ENCODE results near the gene AHCTF1.
"Not testable (repeated sequence)": the region's sequence is repeated elsewhere in the genome, so short reads cannot be mapped to it uniquely, and the experiment has no call there.

Gene AHCTF1

GRCh38 chr1:246820666-246821065 is 111.1 kb downstream of the AHCTF1 start:
- no peak overlapping the region for H3K4me3 ChIP-seq (ENCODE audit: low read depth in 1 of 2, low read length in 2 of 2)
- peaks cover 6% of the 10 kb centered on the region for H3K27me3 ChIP-seq (ENCODE audit: insufficient read depth, low read length, poor library complexity)
- peaks cover 28% of the 10 kb centered on the region for H3K4me1 ChIP-seq (ENCODE audit: insufficient read depth, low read length)
- DNase-seq = no peak
- H4K20me1 ChIP-seq (ENCODE audit: insufficient read depth, low read length) = peaks cover 7% of the 10 kb centered on the region
- no peak for TF ChIP-seq EZH2 (IDR thresholded peaks at IDR 0.05; ENCODE audit: borderline replicate concordance, low read depth, low read length, severe bottlenecking)
- TF ChIP-seq, protein P1, sequence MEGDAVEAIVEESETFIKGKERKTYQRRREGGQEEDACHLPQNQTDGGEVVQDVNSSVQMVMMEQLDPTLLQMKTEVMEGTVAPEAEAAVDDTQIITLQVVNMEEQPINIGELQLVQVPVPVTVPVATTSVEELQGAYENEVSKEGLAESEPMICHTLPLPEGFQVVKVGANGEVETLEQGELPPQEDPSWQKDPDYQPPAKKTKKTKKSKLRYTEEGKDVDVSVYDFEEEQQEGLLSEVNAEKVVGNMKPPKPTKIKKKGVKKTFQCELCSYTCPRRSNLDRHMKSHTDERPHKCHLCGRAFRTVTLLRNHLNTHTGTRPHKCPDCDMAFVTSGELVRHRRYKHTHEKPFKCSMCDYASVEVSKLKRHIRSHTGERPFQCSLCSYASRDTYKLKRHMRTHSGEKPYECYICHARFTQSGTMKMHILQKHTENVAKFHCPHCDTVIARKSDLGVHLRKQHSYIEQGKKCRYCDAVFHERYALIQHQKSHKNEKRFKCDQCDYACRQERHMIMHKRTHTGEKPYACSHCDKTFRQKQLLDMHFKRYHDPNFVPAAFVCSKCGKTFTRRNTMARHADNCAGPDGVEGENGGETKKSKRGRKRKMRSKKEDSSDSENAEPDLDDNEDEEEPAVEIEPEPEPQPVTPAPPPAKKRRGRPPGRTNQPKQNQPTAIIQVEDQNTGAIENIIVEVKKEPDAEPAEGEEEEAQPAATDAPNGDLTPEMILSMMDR (IDR thresholded peaks at IDR 0.05; ENCODE audit: borderline replicate concordance, extremely low read depth, low read length, poor library complexity, severe bottlenecking) = no peak
- H3K4me2 ChIP-seq (ENCODE audit: insufficient read depth, low read length) = no peak overlapping the region
- H2AFZ ChIP-seq (ENCODE audit: low read depth, low read length) = no peak overlapping the region
- no peak overlapping the region for H3K27ac ChIP-seq (ENCODE audit: low read length)
- no peaks in the 10 kb centered on the region for H3K79me2 ChIP-seq (ENCODE audit: insufficient read depth, low read length)
- no peak overlapping the region for H3K9ac ChIP-seq (ENCODE audit: low read depth, low read length)
- no peaks in the 10 kb centered on the region for H3K9me3 ChIP-seq (ENCODE audit: insufficient read depth, low read length, severe bottlenecking)
- no peaks in the 10 kb centered on the region for H3K36me3 ChIP-seq (ENCODE audit: insufficient read depth, low read length)
- ATAC-seq (ENCODE audit: insufficient read depth, low read depth) = no peak

GRCh38 chr1:246817778-246818177 is 114.0 kb downstream of the AHCTF1 start:
- H2AFZ ChIP-seq (ENCODE audit: low read depth, low read length); H3K4me3 ChIP-seq (ENCODE audit: low read depth in 1 of 2, low read length in 2 of 2); H4K20me1 ChIP-seq (ENCODE audit: insufficient read depth, low read length); H3K9me3 ChIP-seq (ENCODE audit: insufficient read depth, low read length, severe bottlenecking); H3K79me2 ChIP-seq (ENCODE audit: insufficient read depth, low read length); DNase-seq; H3K36me3 ChIP-seq (ENCODE audit: insufficient read depth, low read length); H3K27me3 ChIP-seq (ENCODE audit: insufficient read depth, low read length, poor library complexity); H3K9ac ChIP-seq (ENCODE audit: low read depth, low read length); H3K4me2 ChIP-seq (ENCODE audit: insufficient read depth, low read length); H3K27ac ChIP-seq (ENCODE audit: low read length); ATAC-seq (ENCODE audit: insufficient read depth, low read depth): not testable (repeated sequence)
- H3K4me1 ChIP-seq (ENCODE audit: insufficient read depth, low read length) = peaks cover 24% of the 10 kb centered on the region

- no peak overlapping the region for H3K27ac ChIP-seq (ENCODE audit: low read length)
- peaks cover 7% of the 10 kb centered on the region for H4K20me1 ChIP-seq (ENCODE audit: insufficient read depth, low read length)
- TF ChIP-seq, protein P1 (IDR thresholded peaks at IDR 0.05; ENCODE audit: borderline replicate concordance, extremely low read depth, low read length, poor library complexity, severe bottlenecking) = no peak
- no peak for TF ChIP-seq EZH2 (IDR thresholded peaks at IDR 0.05; ENCODE audit: borderline replicate concordance, low read depth, low read length, severe bottlenecking)
- peaks cover 4% of the 10 kb centered on the region for H3K4me1 ChIP-seq (ENCODE audit: insufficient read depth, low read length)
- no peaks in the 10 kb centered on the region for H3K79me2 ChIP-seq (ENCODE audit: insufficient read depth, low read length)
- no peak for ATAC-seq (ENCODE audit: insufficient read depth, low read depth)
- no peak overlapping the region for H3K9ac ChIP-seq (ENCODE audit: low read depth, low read length)
- no peaks in the 10 kb centered on the region for H3K36me3 ChIP-seq (ENCODE audit: insufficient read depth, low read length)
- no peak overlapping the region for H2AFZ ChIP-seq (ENCODE audit: low read depth, low read length)
- H3K27me3 ChIP-seq (ENCODE audit: insufficient read depth, low read length, poor library complexity) = peaks cover 6% of the 10 kb centered on the region
- DNase-seq = no peak
- no peak overlapping the region for H3K4me3 ChIP-seq (ENCODE audit: low read depth in 1 of 2, low read length in 2 of 2)
- H3K4me2 ChIP-seq (ENCODE audit: insufficient read depth, low read length) = no peak overlapping the region
- H3K9me3 ChIP-seq (ENCODE audit: insufficient read depth, low read length, severe bottlenecking) = no peaks in the 10 kb centered on the region
These were observed 116.0 kb downstream of the AHCTF1 start for GRCh38 chr1:246815693-246816270.

DNA sequence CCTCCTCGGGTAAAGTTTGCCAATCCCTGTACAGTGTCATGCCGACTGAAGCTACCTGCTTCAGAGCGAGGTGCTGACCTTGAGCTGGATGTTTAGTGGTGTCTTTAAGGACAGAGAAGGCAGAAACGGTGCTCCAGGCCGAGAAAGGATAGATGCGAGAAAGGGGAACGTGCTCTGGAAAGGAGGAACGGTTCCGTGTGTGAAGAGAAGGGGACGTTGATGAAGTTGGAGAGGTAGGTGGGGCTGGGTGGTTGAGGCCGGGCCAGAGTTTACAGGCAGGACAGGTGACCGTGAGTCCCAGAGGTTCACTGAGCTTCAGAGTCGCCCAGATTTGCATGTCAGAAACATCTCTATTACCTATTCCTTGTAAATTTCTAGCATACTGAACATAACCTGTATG is 116.9 kb downstream of the AHCTF1 start:
- no peak overlapping the region for H3K27ac ChIP-seq (ENCODE audit: low read length)
- H3K79me2 ChIP-seq (ENCODE audit: insufficient read depth, low read length) = no peaks in the 10 kb centered on the region
- H3K9ac ChIP-seq (ENCODE audit: low read depth, low read length) = no peak overlapping the region
- no peaks in the 10 kb centered on the region for H3K36me3 ChIP-seq (ENCODE audit: insufficient read depth, low read length)
- peaks cover 3% of the 10 kb centered on the region for H3K27me3 ChIP-seq (ENCODE audit: insufficient read depth, low read length, poor library complexity)
- H4K20me1 ChIP-seq (ENCODE audit: insufficient read depth, low read length) = 0 out of 2 replicates have a peak, but pooled peaks cover 3% of the 10 kb centered on the region
- ATAC-seq (ENCODE audit: insufficient read depth, low read depth) (no peak), DNase-seq (no peak)
- H3K4me2 ChIP-seq (ENCODE audit: insufficient read depth, low read length) = no peak overlapping the region
- H3K9me3 ChIP-seq (ENCODE audit: insufficient read depth, low read length, severe bottlenecking) = no peaks in the 10 kb centered on the region
- no peak for TF ChIP-seq EZH2 (IDR thresholded peaks at IDR 0.05; ENCODE audit: borderline replicate concordance, low read depth, low read length, severe bottlenecking)
- TF ChIP-seq, protein P1 (IDR thresholded peaks at IDR 0.05; ENCODE audit: borderline replicate concordance, extremely low read depth, low read length, poor library complexity, severe bottlenecking) = no peak
- H3K4me1 ChIP-seq (ENCODE audit: insufficient read depth, low read length) = no peaks in the 10 kb centered on the region
- no peak overlapping the region for H2AFZ ChIP-seq (ENCODE audit: low read depth, low read length)
- H3K4me3 ChIP-seq (ENCODE audit: low read depth in 1 of 2, low read length in 2 of 2) = no peak overlapping the region

- not testable (repeated sequence) for H3K9ac ChIP-seq (ENCODE audit: low read depth, low read length); H3K79me2 ChIP-seq (ENCODE audit: insufficient read depth, low read length); H3K27me3 ChIP-seq (ENCODE audit: insufficient read depth, low read length, poor library complexity); H3K4me3 ChIP-seq (ENCODE audit: low read depth in 1 of 2, low read length in 2 of 2); H3K36me3 ChIP-seq (ENCODE audit: insufficient read depth, low read length); H4K20me1 ChIP-seq (ENCODE audit: insufficient read depth, low read length); H3K4me2 ChIP-seq (ENCODE audit: insufficient read depth, low read length); H3K9me3 ChIP-seq (ENCODE audit: insufficient read depth, low read length, severe bottlenecking); H3K4me1 ChIP-seq (ENCODE audit: insufficient read depth, low read length); H2AFZ ChIP-seq (ENCODE audit: low read depth, low read length); ATAC-seq (ENCODE audit: insufficient read depth, low read depth); DNase-seq; H3K27ac ChIP-seq (ENCODE audit: low read length)
These were observed 118.4 kb downstream of the AHCTF1 start for GRCh38 chr1:246813325-246813724.
